Measurements from ENCODE around the gene ATXN7L1.

DNA sequence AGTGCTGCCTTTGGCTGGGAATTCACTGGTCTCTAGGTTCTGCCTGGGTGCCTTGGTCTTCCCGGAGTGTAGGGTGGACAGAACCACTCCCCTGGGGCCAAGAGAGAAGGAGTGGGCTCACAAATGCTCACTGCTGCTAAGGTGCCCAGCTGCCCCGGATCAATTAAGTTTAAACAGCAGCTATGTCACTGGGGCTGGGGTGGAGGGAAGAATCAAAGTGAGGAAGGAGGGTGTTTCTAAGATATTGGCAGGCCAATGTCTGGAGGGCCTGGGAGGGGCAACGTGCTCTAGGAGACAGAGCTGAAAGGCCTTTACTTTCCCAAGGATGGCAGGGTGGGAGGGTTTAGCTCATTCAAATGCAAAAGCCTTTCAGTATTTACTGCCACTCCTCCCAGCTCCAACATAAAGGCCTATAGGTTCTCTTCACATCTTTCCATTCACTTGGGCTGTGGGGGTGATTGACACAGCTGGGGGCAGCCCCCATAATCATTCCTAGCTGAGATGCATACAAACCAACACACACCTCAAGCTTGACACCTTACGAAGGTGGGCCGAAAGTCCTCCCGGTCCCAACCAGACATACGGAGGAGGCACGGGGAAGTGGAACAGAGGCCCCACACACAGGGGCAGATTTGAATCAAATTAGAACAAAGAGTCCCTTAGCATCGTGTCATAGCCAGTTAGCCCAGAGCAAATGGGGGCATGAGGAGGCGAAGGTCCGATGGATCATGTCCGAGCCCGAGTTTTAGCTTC, 187.2 kb downstream of the ATXN7L1 start:
- TF ChIP-seq, protein P1, sequence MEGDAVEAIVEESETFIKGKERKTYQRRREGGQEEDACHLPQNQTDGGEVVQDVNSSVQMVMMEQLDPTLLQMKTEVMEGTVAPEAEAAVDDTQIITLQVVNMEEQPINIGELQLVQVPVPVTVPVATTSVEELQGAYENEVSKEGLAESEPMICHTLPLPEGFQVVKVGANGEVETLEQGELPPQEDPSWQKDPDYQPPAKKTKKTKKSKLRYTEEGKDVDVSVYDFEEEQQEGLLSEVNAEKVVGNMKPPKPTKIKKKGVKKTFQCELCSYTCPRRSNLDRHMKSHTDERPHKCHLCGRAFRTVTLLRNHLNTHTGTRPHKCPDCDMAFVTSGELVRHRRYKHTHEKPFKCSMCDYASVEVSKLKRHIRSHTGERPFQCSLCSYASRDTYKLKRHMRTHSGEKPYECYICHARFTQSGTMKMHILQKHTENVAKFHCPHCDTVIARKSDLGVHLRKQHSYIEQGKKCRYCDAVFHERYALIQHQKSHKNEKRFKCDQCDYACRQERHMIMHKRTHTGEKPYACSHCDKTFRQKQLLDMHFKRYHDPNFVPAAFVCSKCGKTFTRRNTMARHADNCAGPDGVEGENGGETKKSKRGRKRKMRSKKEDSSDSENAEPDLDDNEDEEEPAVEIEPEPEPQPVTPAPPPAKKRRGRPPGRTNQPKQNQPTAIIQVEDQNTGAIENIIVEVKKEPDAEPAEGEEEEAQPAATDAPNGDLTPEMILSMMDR (IDR thresholded peaks at IDR 0.05) = no peak
- no peak for TF ChIP-seq POLR2A (IDR thresholded peaks at IDR 0.05)

Measured in esophagus squamous epithelium (tissue), 4 donors.